Measurements from ENCODE around the gene SH3RF3. TPM values are rescaled to one million over a fixed set of nuclear protein-coding genes. Genes with fewer than 3 reads are reported as not detected.
A peak's percentile ranks its signal among the peaks of the same experiment; 100 is the strongest.

The SH3RF3 gene
- total and polyA plus RNA-seq, 12 donors: 0.72 to 19.1 (median 12.2) TPM

GRCh38 chr2:109174214-109174613 is 45.2 kb downstream of the SH3RF3 start:
- Histone ChIP-seq H3K27ac (peak overlapping the region in 4 of 5 donors; percentile 72 to 98 (median 83)), H3K4me3 (no peak overlapping the region), H3K36me3 (replicated peaks in 1 of 2) (no peaks in the 10 kb centered on the region), H3K27me3 (no peaks in the 10 kb centered on the region), H3K4me1 (replicated peaks in 1 of 2) (peaks cover 35 to 67% of the 10 kb centered on the region in 2 donors), H3K9me3 (replicated peaks in 1 of 3) (no peaks in the 10 kb centered on the region)
- TF ChIP-seq POLR2A (IDR thresholded peaks at IDR 0.05) (no peak), CTCF (IDR thresholded peaks at IDR 0.05) (no peak)
- DNase-seq: peak in 1 of 7 donors; percentile 58
- intact Hi-C loops (cut with DNase I): no loop called here
- WGBS, 4 donors: 88 to 91% (median 90%) methylated on average over 4 of the region's 4 CpGs

GRCh38 chr2:109174626-109175349 is 45.8 kb downstream of the SH3RF3 start:
- 85 to 95% (median 92%) methylated on average over 7 of the region's 7 CpGs for WGBS, 4 donors
- intact Hi-C loops (cut with DNase I): no loop called here
- no peak overlapping the region for H3K4me3 ChIP-seq
- no peaks in the 10 kb centered on the region for H3K36me3 ChIP-seq (replicated peaks in 1 of 2)
- peaks cover 35 to 67% of the 10 kb centered on the region in 2 donors for H3K4me1 ChIP-seq (replicated peaks in 1 of 2)
- no peaks in the 10 kb centered on the region for H3K27me3 ChIP-seq
- H3K9me3 ChIP-seq (replicated peaks in 1 of 3): no peaks in the 10 kb centered on the region
- H3K27ac ChIP-seq: peak overlapping the region in 4 of 5 donors; percentile 72 to 98 (median 83)
- DNase-seq: peak in 1 of 7 donors; percentile 33
- TF ChIP-seq POLR2A (IDR thresholded peaks at IDR 0.05) (no peak), CTCF (IDR thresholded peaks at IDR 0.05) (no peak)

- Histone ChIP-seq H3K9me3 (replicated peaks in 1 of 3) (no peaks in the 10 kb centered on the region), H3K36me3 (replicated peaks in 1 of 2) (no peaks in the 10 kb centered on the region), H3K27me3 (no peaks in the 10 kb centered on the region), H3K4me3 (no peak overlapping the region), H3K27ac (peak overlapping the region in 1 of 5 donors; percentile 98), H3K4me1 (replicated peaks in 1 of 2) (peaks cover 35 to 67% of the 10 kb centered on the region in 2 donors)
- intact Hi-C loops (cut with DNase I): no loop called here
- DNase-seq: peak in 1 of 7 donors; percentile 39
- no peak for TF ChIP-seq CTCF (IDR thresholded peaks at IDR 0.05)
- no peak for TF ChIP-seq POLR2A (IDR thresholded peaks at IDR 0.05)
- 85 to 92% (median 89%) methylated on average over 3 of the region's 3 CpGs for WGBS, 4 donors
These were observed 46.3 kb downstream of the SH3RF3 start for GRCh38 chr2:109175350-109175678.

GRCh38 chr2:109176928-109177327 is 47.9 kb downstream of the SH3RF3 start:
- intact Hi-C loops (cut with DNase I): no loop called here
- Histone ChIP-seq H3K4me1 (replicated peaks in 1 of 2) (peaks cover 35 to 54% of the 10 kb centered on the region in 2 donors), H3K4me3 (no peak overlapping the region), H3K27me3 (no peaks in the 10 kb centered on the region), H3K9me3 (replicated peaks in 1 of 3) (no peaks in the 10 kb centered on the region), H3K27ac (peak overlapping the region in 3 of 5 donors; percentile 2 to 26 (median 24)), H3K36me3 (replicated peaks in 1 of 2) (no peaks in the 10 kb centered on the region)
- 53 to 63% (median 56%) methylated on average over 2 of the region's 2 CpGs for WGBS, 4 donors
- DNase-seq: peak in 1 of 7 donors; percentile 48
- TF ChIP-seq CTCF (IDR thresholded peaks at IDR 0.05) (no peak), POLR2A (IDR thresholded peaks at IDR 0.05) (no peak)

All from adrenal gland (tissue), 12 donors.